HEK293T (cell line): ENCODE results near the gene RAD51B.

Source experiments
- ELF4 ChIP-seq: fragments of 450-650 bp; IDR thresholded peaks from 2 replicates; pipeline ENCODE4 v1.6.1; 2017; ENCODE audit warnings: antibody characterized with exemption
- L3MBTL2 ChIP-seq: fragments of 450-650 bp; conservative IDR thresholded peaks from 2 replicates; pipeline ENCODE4 v1.6.1; 2016; ENCODE audit warnings: mild to moderate bottlenecking
- LEF1 ChIP-seq: fragments of 450-650 bp; IDR thresholded peaks from 2 replicates; pipeline ENCODE4 v1.6.1; 2017; ENCODE audit warnings: mild to moderate bottlenecking, borderline replicate concordance

GRCh38 chr14:68758301-68758700 lies 938.7 kb downstream of the RAD51B start:
- TF ChIP-seq LEF1 (no peak), ELF4 (no peak), L3MBTL2 (no peak)
